ENCODE measurements around the gene NRIP2. TPM values are rescaled to one million over a fixed set of nuclear protein-coding genes. Genes with fewer than 3 reads are reported as not detected.

Gene NRIP2
- total RNA-seq, 1 donor from 2014 or later = 0.48 TPM

DNA sequence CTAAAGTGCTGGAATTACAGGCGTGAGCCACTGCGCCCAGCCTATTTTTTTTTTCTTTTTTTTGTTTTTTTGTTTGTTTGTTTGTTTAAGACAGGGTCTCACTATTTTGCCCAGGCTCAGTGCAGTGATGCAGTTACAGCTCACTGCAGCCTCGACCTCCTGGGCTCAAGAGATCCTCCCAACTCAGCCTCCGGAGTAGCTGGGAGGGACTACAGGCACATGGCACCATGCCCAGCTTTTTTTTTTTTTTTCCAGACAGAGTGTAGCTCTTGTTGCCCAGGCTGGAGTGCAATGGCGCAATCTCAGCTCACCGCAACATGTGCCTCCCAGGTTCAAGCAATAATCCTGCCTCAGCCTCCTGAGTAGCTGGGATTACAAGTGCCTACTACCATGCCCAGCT, 28.1 kb downstream of the NRIP2 start:
- DNase-seq (ENCODE audit: low spot score) = no peak

DNA sequence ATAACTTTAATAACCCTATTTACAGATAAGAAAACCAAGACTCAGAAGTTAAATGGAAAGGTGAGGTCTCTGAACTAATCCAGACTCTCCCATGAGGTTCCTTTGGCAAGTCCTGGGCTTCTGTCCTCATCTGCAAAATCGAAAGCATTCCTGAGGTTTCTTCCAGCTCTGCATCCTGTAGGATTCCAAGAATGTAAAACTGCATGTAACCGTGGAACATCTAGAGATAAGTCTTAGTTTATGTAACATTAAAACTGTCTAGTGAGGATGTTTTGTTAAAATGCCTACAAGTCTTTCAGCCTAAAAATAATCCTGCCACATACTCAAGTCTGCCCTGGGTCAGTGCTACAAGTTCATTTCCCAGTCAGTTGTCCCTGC, 29.7 kb downstream of the NRIP2 start:
- DNase-seq (ENCODE audit: low spot score) = peak; percentile 83

DNA sequence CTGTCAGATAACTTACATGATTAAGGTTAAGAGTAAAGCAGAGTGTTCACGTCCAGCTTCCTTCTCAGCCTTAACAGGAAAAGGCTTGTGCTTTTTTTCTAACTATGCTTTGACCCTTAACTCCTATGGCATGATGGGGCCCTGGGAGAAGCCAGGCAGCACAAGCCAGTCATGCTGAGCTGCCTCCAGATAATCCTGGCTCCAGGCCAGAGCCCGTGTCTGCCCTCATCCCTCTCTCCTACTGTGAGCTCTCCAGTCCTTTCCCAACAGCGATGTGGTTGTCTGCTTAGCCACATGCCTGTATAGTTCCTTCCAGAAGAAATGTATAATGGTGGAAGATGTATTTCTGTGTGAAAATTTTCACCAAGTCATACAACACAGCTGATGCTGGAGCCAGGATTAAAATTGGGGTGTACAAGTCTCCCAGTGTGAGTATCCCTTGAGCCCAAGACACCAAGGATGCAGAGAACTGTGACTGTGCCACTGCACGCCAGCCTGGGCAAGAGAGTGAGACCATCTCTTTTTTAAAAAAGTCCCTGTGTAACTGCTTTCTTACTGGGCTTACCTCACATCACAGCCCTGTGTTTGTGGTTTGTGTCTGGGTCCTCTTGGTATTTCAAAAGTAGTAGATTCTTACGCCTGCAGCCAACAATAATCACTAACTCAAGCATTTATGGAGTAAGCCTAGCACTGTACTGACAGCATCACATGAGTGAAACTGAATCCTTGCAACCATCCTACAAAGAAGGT, 30.3 kb downstream of the NRIP2 start:
- peak; percentile 92 for DNase-seq (ENCODE audit: low spot score)

DNA sequence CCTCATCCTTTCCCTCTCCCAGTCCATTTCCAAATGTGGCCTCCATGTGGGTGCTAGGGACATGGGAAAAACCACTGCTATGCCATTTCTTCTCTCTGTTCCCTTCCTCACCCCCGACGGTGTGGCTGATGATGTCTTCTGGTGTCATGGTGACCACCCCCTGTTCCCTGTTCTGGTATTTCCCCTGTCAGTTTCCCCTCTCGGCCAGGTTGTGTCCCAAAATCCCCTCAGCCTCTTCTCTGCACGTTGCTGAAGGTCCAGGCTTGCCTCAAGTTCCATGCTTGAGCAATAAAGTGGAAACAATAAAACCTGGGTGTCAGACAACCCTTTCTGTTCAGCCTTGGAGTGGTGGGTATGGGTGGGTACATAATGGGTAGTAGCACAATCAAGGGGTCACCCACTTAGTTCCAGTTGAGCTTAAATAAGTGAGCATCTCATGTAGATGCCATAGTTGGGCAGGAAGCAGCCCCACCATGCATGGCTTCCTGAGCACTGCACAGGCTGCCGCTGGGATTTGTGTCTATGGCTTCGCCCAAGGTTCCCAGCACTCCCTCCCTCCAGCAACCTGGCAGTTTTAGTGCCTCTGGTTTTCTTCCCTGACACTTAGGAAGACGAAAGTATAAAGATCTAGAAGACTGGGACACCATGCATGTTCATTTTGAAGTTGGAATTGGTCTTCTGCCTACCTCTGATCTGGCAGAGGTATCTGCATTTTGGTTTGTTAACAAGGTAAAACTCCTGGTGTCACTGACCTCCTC, 31.0 kb downstream of the NRIP2 start:
- DNase-seq (ENCODE audit: low spot score) = peak; percentile 63

DNA sequence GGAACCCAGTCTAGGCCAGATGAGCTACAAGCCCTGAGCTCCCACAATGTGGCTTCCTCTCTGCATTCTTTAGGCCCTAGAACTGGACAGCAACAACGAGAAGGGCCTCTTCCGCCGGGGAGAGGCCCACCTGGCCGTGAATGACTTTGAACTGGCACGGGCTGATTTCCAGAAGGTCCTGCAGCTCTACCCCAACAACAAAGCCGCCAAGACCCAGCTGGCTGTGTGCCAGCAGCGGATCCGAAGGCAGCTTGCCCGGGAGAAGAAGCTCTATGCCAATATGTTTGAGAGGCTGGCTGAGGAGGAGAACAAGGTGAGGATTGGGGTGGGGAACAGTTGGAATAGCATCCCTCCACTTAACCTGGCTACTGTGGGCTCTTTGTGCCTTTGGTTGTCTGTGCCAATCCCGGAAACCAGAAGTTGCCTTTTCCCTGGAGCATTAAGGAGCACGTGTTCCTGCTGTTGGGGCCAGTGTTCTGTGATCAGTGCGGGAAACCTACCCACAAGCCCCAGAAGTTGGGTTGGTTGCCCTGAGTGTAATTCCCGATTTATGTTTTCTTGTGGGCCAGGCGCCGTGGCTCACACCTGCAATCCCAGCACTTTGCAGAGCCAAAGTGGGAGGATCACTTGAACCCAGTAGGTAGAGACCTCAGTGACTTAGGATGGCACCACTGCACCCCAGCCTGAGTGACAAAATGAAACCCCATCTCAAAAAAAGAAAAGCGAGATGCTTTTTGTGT, 33.6 kb downstream of the NRIP2 start:
- no peak for DNase-seq (ENCODE audit: low spot score)

DNA sequence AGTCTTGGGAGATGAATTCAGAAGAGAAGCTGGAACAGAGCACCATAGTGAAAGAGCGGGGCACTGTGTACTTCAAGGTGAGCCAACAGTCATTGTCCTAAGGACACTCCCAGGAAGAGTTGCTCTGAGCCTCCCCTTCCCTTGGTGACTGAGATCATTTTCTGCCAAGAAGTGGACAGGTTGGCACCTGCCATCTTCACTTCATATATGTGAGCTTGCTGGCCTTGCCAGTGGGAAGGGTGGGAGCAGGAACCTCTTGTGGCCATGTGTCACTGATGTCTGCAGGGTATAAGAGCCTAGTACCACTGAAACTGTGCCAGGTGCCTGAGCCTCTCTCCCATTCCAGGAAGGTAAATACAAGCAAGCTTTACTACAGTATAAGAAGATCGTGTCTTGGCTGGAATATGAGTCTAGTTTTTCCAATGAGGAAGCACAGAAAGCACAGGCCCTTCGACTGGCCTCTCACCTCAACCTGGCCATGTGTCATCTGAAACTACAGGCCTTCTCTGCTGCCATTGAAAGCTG, 34.7 kb downstream of the NRIP2 start:
- no peak for DNase-seq (ENCODE audit: low spot score)

DNA sequence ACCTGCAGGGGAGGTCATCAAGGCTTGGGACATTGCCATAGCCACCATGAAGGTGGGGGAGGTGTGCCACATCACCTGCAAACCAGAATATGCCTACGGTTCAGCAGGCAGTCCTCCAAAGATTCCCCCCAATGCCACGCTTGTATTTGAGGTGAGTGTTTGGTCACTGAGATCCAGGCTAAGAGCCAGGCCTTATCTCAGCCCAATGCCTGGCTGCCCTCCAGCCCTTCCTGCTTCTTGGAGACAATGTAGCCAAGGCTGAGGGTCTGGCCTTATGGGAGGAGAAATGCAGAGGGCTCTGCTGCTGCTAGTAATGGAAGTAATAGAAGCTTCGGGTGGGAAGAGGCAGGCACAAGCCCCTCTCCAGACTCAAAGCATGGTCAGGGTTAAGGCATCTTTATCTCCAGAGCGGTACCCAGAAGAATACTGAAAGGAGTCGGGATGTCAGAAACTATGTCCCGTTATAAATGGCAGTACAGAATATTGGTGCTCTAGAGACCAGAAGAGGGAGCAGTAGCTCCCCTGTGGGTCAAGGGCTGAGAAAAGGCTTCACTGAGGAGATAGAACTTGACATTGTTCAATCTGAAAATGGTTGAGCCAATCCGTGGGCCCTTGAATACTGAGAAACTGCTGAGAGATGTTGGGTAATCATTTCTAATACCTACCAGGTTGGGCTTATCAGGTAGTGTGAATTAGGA, 37.0 kb downstream of the NRIP2 start:
- peak; percentile 42 for DNase-seq (ENCODE audit: low spot score)

DNA sequence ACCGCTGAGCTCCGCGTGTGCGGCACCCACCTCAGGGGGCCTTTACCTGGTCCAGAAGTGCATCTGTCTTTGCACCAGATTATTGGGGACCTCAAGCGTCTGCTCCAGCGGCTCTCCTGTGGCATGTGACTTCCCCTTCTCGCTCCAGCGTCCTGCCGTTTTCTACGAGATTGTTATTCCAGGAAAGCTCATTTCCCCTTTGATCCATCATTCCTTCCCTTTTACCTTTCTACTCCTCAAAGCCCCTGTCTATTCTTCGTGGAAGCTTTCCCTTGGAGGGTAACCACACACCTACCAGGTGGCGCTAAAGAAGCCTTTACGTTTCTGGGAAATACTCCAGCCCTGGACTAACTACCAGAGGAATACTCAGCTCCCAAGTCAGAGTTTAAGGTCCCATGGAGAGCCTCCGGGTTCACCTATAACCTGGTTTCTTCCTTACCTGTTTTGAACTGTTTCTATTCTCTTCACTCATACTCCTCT, 38.6 kb downstream of the NRIP2 start:
- DNase-seq (ENCODE audit: low spot score) = peak; percentile 27

DNA sequence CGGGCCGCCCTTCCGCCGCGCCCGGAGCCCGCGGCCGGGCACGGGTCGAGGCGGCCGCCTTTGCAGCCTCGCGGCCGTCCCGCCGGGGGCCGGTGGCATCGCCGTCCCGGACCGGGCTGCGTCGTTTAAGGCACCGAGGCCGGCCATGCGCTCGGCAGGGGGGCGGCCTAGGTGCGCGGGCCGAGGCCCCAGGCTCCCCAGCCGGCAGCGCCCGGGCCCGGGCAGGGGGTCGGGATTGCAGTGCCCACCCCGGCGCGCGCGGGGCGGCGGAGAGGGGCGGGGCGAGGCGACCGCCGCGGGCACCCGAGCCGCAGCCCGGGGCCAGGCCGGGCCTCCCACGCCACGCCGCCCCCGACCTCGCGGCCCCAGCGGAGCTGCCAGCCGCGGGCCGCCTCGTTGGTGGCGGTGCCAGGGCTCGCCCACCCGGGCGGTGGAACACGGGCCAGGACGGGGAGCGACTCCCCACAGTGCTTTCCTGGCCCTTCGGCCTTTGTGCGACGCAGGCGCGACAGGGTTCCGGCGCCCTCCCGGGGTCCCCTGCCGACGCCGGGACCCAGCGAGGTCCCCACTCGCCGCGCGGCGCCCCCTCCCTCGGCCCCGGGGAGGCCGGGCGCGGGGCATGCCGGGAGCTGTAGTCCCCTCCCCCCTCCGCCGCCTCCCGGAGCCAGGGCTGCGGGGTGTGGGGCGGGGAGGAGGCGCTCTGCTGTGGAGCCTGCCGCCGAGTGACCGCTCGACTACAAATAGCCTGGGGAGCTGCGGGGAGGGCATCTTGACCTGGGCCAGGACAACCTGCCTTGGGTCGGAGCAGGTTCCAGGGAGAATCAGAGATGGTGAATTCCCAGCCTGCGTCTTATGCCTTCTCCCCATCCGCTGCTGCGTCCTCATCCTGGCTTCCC, 39.3 kb downstream of the NRIP2 start:
- peak; percentile 82 for DNase-seq (ENCODE audit: low spot score)

DNA sequence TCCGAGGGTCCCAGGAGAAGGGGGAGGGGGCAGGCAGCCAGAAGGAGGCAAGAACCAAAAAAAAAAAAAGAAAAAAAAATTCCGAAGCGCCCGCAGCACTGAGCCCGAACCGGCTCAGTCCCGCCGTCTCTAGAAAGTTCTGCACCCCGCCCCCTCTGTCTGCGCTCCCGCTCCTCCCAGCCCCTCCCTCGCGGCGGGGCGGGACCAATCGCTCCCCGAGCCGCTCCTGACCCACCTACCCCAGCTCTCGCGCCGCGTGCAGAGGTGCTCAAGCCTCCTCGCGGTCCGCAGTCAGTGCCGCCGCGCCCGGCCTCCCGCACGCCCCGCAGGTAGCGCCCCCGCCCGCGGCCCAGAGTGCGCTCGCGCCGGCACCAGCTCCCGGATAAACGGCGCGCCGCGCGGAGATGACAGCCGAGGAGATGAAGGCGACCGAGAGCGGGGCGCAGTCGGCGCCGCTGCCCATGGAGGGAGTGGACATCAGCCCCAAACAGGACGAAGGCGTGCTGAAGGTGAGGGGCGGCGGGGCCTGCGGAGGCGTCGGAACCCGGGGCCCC, 40.0 kb downstream of the NRIP2 start, which contains the start of gene FKBP4:
FKBP4 (plus strand) TSS at position 235 of the 554 bp plus-strand sequence; CDS start at position 405, 170 bp downstream.
- DNase-seq (ENCODE audit: low spot score) = peak; percentile 95

DNA sequence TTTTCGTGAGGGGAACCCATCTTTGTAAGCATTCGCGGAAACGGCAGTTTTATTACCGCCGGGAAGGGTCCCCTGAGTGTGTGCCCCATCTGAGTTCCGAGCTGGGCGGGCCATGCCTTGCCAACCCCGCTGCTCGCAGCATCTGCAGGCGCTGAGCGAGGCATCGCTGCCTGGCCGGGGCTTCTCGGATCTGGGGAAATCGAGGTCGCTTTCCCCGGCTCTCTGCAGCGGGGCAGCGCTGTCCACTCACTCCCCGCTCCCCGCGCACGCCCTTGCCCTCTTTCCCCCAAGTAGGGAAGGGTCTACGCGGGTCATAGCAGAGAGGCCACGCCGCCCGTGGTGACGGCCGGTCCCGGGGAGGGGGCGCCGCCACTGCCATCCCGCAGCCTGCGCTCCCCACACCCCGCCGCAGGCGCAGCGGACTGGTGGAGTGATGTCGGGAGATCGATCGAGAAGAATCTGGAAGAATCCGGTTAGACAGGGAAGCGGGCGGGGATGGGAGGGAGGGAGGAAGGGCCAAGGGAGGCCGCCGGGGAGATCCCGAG, 40.6 kb downstream of the NRIP2 start:
- DNase-seq (ENCODE audit: low spot score) = no peak

DNA sequence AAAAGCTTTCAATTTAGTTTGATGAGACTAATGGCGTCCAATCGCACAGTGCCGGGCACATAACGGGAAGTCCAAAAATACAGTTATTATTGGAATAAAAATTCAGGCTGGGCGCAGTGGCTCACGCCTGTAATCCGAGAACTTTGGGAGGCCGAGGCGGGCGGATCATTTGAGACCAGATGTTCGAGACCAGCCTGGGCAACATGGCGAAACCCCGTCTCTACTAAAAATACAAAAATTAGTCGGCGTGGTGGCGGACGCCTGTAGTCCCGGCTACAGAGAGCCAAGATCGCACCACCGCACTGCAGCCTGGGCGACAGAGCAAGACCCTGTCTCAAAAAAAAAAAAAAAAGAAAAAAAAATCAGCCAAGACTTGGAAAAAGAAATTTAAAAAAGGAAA, 41.3 kb downstream of the NRIP2 start:
- no peak for DNase-seq (ENCODE audit: low spot score)

DNA sequence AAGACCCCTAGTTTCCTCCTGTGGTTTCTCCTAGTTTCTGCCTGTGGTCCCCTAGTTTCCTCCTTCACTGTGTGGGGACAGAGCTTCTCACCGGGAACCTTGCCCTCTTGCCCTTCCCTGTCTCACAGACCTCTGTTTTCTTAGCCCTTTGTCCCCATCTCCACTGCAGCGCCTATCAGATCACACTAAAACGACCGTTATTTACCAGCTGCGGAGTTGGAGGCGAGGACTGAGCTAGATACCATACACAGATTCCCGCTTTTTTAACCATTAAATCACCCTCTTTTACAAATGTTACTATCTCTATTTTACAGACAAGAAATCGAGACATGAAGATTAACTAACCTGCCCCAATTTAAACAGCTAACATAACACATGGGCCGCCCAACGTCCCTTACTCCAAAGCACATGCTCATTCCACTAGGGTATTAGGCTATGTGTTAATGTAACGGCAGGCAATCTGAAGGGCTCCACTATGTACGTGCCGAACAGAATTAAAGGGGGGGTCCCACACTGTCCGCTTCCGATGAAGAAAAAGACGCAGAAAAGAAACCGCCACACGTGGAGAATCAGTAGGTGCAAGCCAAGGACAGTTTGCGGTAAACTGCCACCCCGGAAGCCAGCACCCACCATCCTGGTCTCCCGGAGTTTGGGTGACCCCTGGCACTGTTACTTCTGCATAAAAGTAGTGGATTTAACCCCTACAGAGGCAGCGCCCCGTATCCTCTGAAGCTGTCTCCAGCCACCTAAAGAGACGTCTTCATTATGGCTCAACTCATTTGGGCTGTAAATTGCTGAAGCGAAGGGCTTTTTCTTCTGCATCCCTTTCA, 41.9 kb downstream of the NRIP2 start:
- DNase-seq (ENCODE audit: low spot score) = no peak

DNA sequence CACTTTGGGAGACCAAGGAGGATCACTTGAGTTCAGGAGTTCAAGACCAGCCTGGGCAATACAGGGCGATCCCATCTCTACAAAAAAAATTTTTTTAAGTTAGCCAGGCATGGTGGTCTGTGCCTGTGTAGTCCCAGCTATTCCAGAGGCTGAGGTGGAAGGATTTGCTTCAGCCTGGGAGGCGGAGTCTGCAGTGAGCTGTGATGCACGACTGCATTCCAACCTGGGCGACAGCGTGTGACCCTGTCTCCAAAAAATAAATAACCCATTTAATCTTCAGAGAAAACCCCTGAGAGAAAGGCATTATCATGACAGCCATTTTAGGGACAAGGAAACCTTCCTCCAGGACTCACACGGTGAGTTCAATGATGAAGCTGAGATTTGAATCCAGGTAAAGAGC, 43.7 kb downstream of the NRIP2 start:
- DNase-seq (ENCODE audit: low spot score) = no peak

DNA sequence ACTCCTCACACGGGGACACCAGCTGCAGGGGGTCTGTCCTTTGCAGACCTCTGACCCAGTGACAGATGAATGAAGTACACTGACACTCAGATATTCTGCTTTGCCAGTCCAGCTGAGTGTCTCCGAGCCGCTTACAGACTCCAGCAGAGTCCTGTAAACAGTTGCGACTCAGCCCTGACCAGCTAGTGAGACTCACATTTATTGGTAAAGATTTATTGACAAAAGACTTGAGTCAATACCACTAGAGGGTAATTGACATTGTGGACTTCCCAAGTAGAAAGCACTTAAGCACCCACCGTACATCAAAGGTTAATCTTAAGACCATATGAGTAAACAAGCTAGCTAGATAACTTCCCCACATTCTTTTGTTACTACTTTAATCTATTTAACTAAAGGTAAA, 49.8 kb downstream of the NRIP2 start:
- DNase-seq (ENCODE audit: low spot score) = no peak

DNA sequence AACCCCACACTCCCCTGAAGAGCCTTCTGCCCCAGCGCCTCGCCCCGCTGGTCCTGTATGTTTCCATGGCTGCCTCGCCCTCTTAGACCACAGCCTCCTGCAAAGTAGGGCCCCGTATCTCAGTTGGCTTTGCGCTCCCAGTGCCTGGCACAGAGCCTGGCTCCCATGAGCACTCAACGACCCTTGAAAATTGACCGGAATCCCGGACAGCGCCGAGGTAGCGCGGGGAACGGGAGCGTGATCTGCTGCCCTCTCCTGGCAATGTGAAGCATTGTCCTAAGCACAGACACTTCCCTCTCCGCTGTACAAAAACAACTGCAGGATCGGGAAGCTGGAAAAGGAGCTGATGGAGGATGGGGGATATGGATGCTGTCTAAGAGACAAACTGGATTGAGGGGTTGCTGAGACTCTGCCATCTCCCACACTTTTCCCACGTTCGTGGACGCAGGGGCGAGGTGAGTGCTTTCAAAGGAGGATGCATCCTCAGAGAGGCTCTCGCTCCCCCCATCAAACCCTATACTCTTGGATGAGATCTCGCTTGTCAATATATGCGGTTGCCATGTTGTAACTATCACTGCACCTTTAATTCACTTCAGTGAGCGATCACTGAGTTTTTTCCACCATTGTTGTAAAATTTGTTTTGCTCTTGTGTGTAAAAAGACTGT, 50.8 kb downstream of the NRIP2 start:
- DNase-seq (ENCODE audit: low spot score) = peak; percentile 64

DNA sequence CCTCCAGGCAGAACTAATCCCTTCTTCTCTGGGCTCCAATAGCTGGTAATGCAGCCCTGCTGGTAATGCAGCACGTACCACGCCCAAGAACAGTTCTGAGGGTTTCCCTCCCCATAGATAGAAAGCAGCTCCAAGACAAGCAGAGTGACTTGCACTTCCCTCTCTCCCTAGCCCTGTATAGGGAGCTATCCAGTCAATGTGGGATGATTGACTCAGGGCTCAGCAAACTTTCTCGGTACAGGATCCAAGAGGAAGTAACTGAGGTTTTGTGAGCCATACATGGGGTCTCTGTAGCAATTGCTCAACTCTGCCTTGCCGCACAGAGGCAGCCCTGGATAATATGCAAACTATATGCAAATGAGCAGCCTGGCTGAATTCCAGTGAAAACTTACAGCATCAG, 55.6 kb downstream of the NRIP2 start:
- DNase-seq (ENCODE audit: low spot score) = no peak

DNA sequence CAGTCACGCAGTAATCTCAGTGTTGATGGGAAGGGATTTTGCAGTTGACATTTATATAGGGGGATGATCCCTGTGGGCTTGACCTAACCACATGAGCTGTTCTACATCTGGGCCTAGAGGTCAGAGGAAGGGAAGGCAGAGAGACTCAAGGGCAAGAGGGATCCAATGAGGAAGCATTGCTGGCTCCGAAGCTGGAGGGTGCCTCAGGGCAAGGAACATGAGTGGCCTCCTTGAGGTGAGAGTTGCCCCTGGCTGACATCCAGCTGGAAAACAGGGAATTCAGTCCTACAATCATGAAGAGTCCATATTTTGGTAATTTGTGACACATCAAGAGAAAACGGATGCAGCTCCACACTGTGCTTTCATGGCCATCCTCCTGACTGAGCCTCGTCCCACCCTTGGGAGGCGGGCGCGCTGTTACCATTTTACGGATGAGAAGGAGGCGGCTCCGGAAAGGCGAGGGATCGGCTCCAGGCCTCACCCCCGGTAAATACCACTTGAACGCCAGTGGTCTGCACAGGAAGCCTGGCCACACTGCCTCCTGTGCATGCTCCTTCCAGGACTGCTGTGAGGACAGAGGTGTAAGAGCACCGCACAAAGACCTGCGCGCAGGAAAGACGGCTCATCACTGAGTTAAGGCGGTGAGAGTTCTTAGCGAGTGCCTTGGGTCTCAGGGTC, 58.6 kb downstream of the NRIP2 start:
- DNase-seq (ENCODE audit: low spot score) = no peak
